SK-N-SH treated with all-trans-retinoic acid at 6 μM for 48 hours (cell line): Measurements from ENCODE around the gene CDC20B.

Source experiments
- ARNTL ChIP-seq: fragments of 450-650 bp; formaldehyde crosslinking; IDR thresholded peaks from 2 replicates; pipeline ENCODE4 v1.5.0; 2020; ENCODE audit warnings: low read depth, mild to moderate bottlenecking, moderate library complexity, borderline replicate concordance
- BACH2 ChIP-seq: fragments of 250-450 bp; sonication (Bioruptor Pico); IDR thresholded peaks from 2 replicates; pipeline ENCODE4 v1.9.0; 2021; ENCODE audit warnings: mild to moderate bottlenecking, borderline replicate concordance
- GLIS3 ChIP-seq: fragments of 250-450 bp; sonication (Bioruptor Pico); IDR thresholded peaks from 2 replicates; pipeline ENCODE4 v1.5.0; 2020; ENCODE audit warnings: mild to moderate bottlenecking, moderate library complexity
- PATZ1 ChIP-seq: fragments of 250-450 bp; sonication (Bioruptor Pico); IDR thresholded peaks from 2 replicates; pipeline ENCODE4 v1.8.0; 2020; ENCODE audit warnings: mild to moderate bottlenecking, moderate library complexity, borderline replicate concordance
- PPARA ChIP-seq: fragments of 250-450 bp; sonication (Bioruptor Pico); IDR thresholded peaks from 2 replicates; pipeline ENCODE4 v1.5.0; 2020; ENCODE audit warnings: mild to moderate bottlenecking, borderline replicate concordance
- TOX ChIP-seq: fragments of 250-450 bp; sonication (Bioruptor Pico); IDR thresholded peaks from 2 replicates; pipeline ENCODE4 v1.8.0; 2021; ENCODE audit warnings: mild to moderate bottlenecking, moderate library complexity, borderline replicate concordance
- TSHZ2 ChIP-seq: fragments of 250-450 bp; sonication (Bioruptor Pico); IDR thresholded peaks from 2 replicates; pipeline ENCODE4 v1.5.0; 2020; ENCODE audit warnings: mild to moderate bottlenecking, moderate library complexity
- ZFP3 ChIP-seq: fragments of 250-450 bp; sonication (Bioruptor Pico); IDR thresholded peaks from 2 replicates; pipeline ENCODE4 v1.5.0; 2020; ENCODE audit warnings: mild to moderate bottlenecking, moderate library complexity
- ZFP30 ChIP-seq: fragments of 450-650 bp; formaldehyde crosslinking; IDR thresholded peaks from 2 replicates; pipeline ENCODE4 v1.5.0; 2022; ENCODE audit warnings: mild to moderate bottlenecking, moderate library complexity

- TF ChIP-seq PATZ1 (CRISPR knock-in tag): no peak
- no peak for TF ChIP-seq ZFP3 (CRISPR knock-in tag)
- TF ChIP-seq TOX: no peak
- no peak for TF ChIP-seq PPARA (CRISPR knock-in tag)
- no peak for TF ChIP-seq TSHZ2 (CRISPR knock-in tag)
- no peak for TF ChIP-seq BACH2
- no peak for TF ChIP-seq ARNTL (CRISPR knock-in tag)
- TF ChIP-seq ZFP30 (CRISPR knock-in tag): no peak
- no peak for TF ChIP-seq GLIS3
Measured at GRCh38 chr5:55187370-55187769, 14.4 kb upstream of the CDC20B start.
